GM18873 (cell line): ENCODE measurements around the gene RCVRN.
"Not testable (repeated sequence)": the region's sequence is repeated elsewhere in the genome, so short reads cannot be mapped to it uniquely, and the experiment has no call there.

ENCODE experiments used
- ATAC-seq: cut with Tn5 transposase; IDR thresholded peaks from one replicate; pipeline ENCODE4 v1.9.1; 2021; ENCODE audit warnings: mild to moderate bottlenecking, moderate library complexity, moderate number of reproducible peaks; ENCODE audit not compliant: unreplicated experiment, low FRiP score

Gene RCVRN

GRCh38 chr17:9922012-9922848, 17.2 kb upstream of the RCVRN start:
- ATAC-seq = no peak

- ATAC-seq = not testable (repeated sequence)
Measured at GRCh38 chr17:9921216-9921615, 16.1 kb upstream of the RCVRN start.

GRCh38 chr17:9918804-9919352, 13.8 kb upstream of the RCVRN start:
- no peak for ATAC-seq

- ATAC-seq = no peak
Measured at GRCh38 chr17:9918352-9918751, 13.3 kb upstream of the RCVRN start.

- no peak for ATAC-seq
Measured at GRCh38 chr17:9917801-9918200, 12.7 kb upstream of the RCVRN start.

- ATAC-seq = no peak
Measured at GRCh38 chr17:9917131-9917530, 12.1 kb upstream of the RCVRN start.

- no peak for ATAC-seq
Measured at GRCh38 chr17:9916108-9916507, 11.0 kb upstream of the RCVRN start.

GRCh38 chr17:9913476-9913875, 8.4 kb upstream of the RCVRN start:
- ATAC-seq = no peak

GRCh38 chr17:9912121-9913099, 7.3 kb upstream of the RCVRN start:
- ATAC-seq = no peak

GRCh38 chr17:9911089-9911488, 6.0 kb upstream of the RCVRN start:
- ATAC-seq = no peak

GRCh38 chr17:9908649-9909042, 3.6 kb upstream of the RCVRN start:
- no peak for ATAC-seq

- ATAC-seq = no peak
Measured at GRCh38 chr17:9907883-9908648, 3.0 kb upstream of the RCVRN start.

- ATAC-seq = no peak
Measured at GRCh38 chr17:9907131-9907530, 2.1 kb upstream of the RCVRN start.

- ATAC-seq = no peak
Measured at GRCh38 chr17:9906616-9907015, 1.5 kb upstream of the RCVRN start.

GRCh38 chr17:9905902-9906301, 831 bp upstream of the RCVRN start:
- ATAC-seq = no peak

- ATAC-seq = no peak
Measured at GRCh38 chr17:9904277-9905077, 594 bp downstream of the RCVRN start.

- ATAC-seq = no peak
Measured at GRCh38 chr17:9902120-9902519, 3.0 kb downstream of the RCVRN start.

- ATAC-seq = no peak
Measured at GRCh38 chr17:9900784-9901183, 4.3 kb downstream of the RCVRN start.

- no peak for ATAC-seq
Measured at GRCh38 chr17:9900044-9900594, 5.0 kb downstream of the RCVRN start.
